ENCODE results near the gene RDH8. TPM values are rescaled to one million over a fixed set of nuclear protein-coding genes. Genes with fewer than 3 reads are reported as not detected.
A peak's percentile ranks its signal among the peaks of the same experiment; 100 is the strongest.

The RDH8 gene
- total and polyA plus RNA-seq, 10 of the 15 experiments (the other 5 are each of a cell fraction or from before 2014, with no cell fraction given), result 0.04 to 0.58 (median 0.05) TPM; not detected in 7

- TF ChIP-seq MEF2A (IDR thresholded peaks at IDR 0.05; ENCODE audit: insufficient read depth, low read depth, low read length) (no peak), WRNIP1 (IDR thresholded peaks at IDR 0.05; ENCODE audit: borderline replicate concordance, low read depth, low read length) (no peak), MEF2B (IDR thresholded peaks at IDR 0.05; ENCODE audit: partially characterized antibody, poor library complexity, severe bottlenecking) (no peak), ATF7 (IDR thresholded peaks at IDR 0.05; ENCODE audit: low read depth) (no peak), SREBF1 (IDR thresholded peaks at IDR 0.05; ENCODE audit: low read length) (no peak), ZNF24 (IDR thresholded peaks at IDR 0.05) (no peak), BRCA1 (IDR thresholded peaks at IDR 0.05; ENCODE audit: low read depth, low read length) (no peak), ZBED1 (IDR thresholded peaks at IDR 0.05; ENCODE audit: borderline replicate concordance) (no peak), BCL11A (IDR thresholded peaks at IDR 0.05; ENCODE audit: low read depth, low read length) (no peak), YY1 (IDR thresholded peaks at IDR 0.05; ENCODE audit: low read depth, low read length) (no peak), CHD2 (IDR thresholded peaks at IDR 0.05; ENCODE audit: borderline replicate concordance, low read depth, low read length) (no peak), NRF1 (conservative IDR thresholded peaks at IDR 0.05; ENCODE audit: low read depth, low read length) (no peak), CEBPB (IDR thresholded peaks at IDR 0.05; ENCODE audit: borderline replicate concordance in 1 of 2, low read depth in 2 of 2, low read length in 2 of 2) (no peak), YBX1 (IDR thresholded peaks at IDR 0.05) (no peak), RCOR1 (conservative IDR thresholded peaks at IDR 0.05; ENCODE audit: low read depth, low read length) (no peak)
- TF ChIP-seq, protein P1, sequence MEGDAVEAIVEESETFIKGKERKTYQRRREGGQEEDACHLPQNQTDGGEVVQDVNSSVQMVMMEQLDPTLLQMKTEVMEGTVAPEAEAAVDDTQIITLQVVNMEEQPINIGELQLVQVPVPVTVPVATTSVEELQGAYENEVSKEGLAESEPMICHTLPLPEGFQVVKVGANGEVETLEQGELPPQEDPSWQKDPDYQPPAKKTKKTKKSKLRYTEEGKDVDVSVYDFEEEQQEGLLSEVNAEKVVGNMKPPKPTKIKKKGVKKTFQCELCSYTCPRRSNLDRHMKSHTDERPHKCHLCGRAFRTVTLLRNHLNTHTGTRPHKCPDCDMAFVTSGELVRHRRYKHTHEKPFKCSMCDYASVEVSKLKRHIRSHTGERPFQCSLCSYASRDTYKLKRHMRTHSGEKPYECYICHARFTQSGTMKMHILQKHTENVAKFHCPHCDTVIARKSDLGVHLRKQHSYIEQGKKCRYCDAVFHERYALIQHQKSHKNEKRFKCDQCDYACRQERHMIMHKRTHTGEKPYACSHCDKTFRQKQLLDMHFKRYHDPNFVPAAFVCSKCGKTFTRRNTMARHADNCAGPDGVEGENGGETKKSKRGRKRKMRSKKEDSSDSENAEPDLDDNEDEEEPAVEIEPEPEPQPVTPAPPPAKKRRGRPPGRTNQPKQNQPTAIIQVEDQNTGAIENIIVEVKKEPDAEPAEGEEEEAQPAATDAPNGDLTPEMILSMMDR (IDR thresholded peaks at IDR 0.05 in 2 of 3, conservative IDR thresholded peaks at IDR 0.05 in 1 of 3; ENCODE audit: control insufficient read depth in 2 of 3, extremely low read depth in 1 of 3, insufficient read depth in 1 of 3, low read depth in 3 of 3, low read length in 3 of 3), result peak; percentile 70 to 87 (median 77)
- TF ChIP-seq, protein P2, sequence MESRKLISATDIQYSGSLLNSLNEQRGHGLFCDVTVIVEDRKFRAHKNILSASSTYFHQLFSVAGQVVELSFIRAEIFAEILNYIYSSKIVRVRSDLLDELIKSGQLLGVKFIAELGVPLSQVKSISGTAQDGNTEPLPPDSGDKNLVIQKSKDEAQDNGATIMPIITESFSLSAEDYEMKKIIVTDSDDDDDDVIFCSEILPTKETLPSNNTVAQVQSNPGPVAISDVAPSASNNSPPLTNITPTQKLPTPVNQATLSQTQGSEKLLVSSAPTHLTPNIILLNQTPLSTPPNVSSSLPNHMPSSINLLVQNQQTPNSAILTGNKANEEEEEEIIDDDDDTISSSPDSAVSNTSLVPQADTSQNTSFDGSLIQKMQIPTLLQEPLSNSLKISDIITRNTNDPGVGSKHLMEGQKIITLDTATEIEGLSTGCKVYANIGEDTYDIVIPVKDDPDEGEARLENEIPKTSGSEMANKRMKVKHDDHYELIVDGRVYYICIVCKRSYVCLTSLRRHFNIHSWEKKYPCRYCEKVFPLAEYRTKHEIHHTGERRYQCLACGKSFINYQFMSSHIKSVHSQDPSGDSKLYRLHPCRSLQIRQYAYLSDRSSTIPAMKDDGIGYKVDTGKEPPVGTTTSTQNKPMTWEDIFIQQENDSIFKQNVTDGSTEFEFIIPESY (IDR thresholded peaks at IDR 0.05), result no peak
Measured at GRCh38 chr19:10000171-10000826, 13.0 kb upstream of the RDH8 start (continued).

Measured in GM12878 (cell line).